Glomerular visceral epithelial cell (primary cell): ENCODE measurements around the gene COL23A1.

ENCODE experiments used
- DNase-seq: peaks from one replicate; pipeline ENCODE4 v3.0.0-alpha.2; 2016; ENCODE audit errors: extremely low spot score

The COL23A1 gene

DNA sequence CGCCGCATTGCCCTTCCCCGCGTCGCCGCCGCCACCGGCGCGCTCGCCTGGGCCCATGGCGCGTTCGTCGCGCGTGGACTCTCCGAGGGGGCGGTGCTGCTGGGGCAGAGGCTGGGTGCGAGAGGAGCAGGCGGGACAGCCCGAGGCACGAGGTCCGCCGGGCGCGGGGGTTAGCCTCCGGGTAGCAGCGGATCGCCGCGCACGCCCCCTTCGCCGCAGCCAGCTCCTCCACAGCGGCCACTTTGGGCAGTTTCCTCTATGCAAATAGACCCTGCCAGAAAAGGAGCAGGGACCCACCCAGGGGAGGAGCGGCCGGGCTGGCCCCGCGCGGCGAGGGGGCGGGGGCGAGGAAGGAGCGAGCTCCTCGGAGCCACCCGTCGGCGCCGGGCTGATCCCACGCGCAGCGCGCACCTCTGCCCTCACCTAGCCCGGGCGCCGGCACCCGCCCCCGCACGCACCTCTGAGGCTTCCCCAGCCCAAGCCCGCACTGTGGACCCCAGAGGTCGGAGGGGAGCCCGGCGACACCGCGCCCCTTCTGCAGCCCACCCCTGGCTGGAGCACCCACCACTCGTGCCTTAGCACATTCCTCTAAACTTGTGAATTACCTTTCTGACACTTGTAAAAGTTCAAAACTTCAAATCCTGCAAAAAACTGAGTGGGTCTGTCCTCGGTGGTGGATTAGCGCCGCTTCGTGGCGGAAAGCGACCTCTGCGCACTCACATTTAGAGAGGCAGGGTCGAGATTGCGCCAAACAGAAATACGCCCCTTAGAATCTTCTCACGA lies at the start of gene COL23A1:
COL23A1 (minus strand) TSS at position 253 of the 783 bp plus-strand sequence.
- DNase-seq: peak; percentile 25

DNA sequence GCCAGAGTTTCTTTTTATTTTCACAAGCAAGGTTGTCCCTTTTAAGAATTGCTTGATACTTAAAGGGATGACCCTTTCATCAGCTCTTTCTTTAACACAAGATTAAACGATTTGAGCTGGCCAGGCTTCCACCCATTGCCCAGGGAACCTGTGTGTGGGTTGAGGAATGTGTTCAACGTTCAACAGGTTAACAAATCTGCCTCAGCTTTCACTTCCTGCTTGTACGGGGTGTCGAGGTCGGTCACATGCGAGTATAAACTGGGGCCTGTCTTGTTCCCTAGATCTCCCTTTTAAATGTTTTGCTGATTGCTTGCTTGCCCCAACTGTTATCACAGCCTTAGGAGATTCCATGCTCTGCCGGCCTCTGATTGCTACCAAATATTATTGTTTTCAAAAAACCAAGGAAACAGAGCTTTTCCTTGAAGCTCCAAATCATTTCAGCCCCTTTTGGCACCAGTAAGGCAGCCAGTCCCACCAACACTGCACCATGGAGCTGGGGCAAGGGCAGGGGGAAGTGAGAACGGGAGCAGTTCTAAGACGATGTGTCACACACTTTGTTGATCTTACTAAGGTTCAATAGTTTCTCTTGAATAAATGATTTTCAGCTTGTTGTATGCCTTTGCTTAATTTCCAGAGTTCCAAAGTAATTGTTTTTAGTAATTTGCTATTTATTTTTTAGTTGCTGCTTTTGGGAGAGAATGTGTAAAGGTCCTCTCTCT lies 47.3 kb upstream of the COL23A1 start:
- DNase-seq: no peak

DNA sequence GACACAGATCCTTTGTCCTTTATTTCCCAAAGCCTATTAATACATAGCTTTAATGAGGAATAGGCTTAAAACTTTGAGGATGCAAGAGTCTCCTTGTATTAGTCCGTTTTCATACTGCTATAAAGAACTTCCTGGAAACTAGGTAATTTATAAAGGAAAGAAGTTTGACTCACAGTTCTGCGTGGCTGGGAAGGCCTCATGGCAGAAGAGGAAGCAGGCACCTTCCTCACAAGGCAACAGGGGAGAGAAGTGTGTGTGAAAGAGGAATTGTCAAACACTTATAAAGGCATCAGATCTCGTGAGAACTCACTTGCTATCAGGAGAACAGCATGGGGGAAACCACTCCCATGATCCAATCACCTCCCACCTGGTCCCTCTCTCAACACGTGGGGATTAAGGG lies 42.1 kb upstream of the COL23A1 start:
- no peak for DNase-seq

DNA sequence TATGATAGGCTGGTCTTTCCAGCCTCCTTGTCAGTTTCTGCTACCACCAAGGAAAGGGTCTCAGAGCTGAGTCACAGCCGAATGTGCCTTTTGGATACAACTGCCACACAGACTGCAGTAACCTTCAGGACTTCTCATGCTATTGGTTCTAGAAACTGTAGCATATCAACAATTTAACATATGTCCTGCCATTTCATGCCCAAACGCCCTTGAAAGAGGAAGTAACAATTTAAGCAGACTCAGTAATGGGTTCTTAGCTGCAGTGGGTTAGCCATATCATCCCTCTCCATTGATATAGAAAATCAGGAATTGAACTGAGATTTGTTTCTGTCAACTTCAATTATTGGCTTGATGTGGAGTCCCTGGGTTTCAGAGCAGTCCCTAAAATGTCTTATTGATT lies 40.8 kb upstream of the COL23A1 start:
- no peak for DNase-seq

DNA sequence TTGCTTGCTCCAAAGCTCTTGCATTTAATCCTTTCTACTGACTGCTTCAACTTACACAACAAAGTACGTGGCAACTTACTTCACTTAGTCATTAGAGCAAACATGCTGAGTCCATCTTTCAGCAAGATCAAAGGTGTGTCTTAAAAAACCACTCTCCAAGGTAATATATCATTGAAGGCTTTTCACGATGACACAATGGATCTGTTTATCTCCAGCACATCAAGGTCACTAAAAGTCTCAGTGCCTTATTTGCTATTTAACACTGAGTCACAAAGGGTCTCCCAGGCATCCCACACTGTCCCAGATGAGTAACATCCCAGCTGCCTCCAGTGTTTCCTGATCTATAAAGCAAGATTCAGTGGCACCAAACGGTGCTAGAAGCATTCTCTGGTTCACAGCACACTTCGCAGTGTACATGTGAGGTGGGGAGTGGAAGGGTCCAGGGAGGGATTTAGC lies 40.3 kb upstream of the COL23A1 start:
- DNase-seq: no peak

DNA sequence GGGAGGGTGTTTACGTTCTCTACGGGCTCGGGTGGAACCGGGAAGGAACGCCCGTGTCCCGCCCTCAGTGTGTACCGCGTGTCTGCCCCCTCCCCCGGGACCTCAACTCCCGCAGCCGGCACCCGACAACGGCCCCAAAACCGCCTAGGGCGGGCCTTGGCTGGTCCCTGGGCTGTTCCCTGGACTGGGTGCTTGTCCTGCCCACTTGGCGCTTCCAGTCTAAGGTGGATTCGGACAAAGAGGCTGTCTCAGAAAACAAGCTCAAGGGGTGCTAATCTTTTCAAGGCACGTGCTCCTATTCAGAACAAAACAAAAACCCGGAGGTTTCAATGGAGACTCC lies 37.0 kb upstream of the COL23A1 start:
- DNase-seq: no peak

DNA sequence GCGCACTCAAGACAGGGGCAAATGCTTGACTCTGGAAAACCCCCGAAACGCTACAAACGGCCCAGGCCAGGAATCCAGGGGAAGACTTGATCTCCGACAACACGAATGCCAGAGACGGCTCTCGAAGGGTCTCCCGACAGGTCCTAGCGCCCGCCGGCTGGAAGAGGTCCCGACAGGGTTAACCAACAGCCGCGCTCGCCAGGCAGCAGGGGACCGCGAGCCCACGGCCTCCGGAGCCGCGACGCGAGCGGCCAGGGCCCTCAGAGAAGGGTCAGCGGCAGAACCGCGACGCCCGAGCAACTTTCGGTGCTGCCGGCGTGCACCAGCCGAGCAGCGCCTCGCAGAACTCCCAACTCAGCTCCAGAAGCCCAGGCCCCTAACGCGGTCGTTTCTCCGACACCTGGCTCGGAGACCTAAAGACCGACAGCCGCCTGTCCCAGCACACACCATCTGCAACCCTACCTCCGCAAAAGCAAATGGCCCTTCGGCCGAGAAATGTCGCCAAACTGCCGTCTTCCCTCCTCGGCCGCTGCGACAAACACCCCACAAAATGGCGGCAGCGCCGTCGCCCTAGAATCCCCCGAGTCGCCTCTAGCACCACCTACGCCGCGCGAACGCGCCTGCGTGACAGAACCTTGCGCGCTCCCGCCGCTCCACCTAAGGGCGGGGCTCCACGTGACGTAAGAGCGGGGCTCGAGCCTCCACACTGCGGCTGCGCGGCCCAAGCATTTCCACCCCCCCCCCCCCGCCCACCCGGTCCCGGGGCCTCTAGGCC lies 36.5 kb upstream of the COL23A1 start, which contains the start of gene CLK4:
CLK4 (minus strand) TSS at position 567 of the 775 bp plus-strand sequence. CDS start 3,634 bp downstream, outside the sequence.
- DNase-seq: peak; percentile 94

DNA sequence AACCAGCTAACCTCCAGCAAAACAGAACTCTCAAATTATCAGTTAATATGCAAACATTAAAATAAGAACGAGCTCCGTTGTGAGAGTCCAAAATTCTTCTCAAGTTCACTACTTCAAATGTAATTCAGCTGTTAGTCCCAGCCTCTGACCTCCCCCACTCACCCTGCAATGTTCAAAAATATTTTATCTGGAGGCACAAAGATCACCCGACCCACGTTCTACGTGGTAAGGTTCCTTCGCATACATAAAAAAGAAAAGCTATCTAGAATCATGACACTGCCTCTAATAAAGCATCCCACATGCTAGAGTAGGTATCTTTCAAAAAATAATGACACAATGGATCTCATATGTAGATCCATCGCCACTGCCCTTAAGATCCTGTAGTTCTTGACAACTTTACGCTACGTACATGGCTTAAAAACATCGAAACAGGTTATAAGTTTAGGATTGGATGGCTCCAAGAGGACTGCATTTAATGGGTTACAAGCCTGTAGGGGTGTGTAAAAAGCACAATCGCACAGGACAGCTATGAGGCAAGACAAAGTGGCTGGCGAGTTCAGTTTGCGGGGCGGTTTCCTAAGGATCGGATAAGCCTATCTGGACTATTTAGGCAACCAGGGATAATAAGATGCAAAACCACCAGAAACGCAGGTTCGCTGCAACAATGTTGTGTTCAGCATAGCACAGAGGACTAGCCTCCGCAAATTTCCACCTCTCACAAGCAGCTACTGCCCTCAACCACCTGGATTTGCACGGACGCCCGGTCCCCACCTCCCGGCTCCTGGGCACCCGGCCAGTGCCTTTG lies 35.7 kb upstream of the COL23A1 start:
- peak; percentile 3 for DNase-seq

DNA sequence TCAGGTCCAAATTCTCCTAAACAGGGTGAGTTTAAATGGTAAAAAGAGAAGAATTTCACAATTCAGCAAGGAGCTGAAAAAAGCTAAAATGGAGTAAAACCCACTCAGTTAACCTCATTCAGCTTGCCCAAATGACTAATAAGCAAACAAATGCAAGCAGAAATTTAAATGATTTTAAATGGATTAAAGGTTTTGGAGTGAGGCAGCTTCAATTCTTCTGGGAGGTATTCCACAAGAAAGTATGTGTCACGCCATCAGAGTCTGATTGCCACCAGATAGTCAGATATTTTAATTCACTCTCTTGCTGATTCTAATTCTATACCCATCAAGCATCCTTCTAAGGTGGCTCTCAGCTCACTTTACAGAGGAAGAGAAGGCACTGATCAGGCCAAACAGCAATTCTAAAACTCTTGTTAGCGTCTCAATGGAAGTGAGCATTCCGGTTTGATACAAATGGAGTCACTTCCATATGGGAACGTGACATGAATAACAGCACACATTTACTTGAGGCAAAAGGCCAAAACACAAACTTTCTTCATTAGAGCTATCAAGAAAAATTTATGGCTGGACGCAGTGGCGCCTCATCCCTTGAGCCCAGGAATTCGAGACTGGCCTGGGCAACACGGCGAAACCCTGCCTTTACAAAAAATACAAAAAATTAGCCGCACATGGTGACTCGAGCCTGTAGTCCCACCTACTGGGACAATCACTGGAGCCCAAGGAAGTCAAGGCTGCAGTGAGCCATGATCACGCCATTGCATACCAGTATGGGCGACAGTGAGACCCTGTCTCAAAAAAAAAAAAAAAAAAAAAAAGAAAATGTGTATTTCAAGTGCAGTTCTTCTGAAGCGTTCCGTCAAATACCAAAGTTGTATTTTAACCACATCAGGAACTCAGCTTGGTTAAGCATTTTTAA lies 34.7 kb upstream of the COL23A1 start:
- peak; percentile 26 for DNase-seq

DNA sequence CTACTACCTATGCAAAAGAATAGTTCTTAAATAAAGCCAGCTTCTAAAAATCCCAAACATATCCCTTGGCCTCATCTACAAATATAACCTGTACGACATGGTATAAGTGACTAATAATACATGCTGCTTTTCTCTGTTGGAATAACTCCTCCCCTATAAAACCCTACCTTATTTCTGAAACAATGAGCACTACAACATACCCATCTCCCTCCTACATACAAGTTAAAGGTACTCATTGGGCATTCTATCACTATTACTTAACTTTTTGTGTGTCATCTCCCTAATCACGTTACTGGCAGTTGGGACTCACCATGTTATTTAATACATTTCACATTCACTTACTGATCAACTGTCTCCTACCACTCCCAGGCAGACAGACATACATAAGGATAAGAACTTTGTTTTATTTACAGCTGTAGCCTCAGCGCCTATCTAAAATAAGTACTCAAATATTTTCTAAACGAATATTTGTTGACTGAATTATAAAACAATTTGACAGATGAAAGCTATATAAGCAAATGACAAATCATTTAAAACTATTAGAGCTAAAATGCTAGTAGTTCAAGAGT lies 32.6 kb upstream of the COL23A1 start:
- no peak for DNase-seq

DNA sequence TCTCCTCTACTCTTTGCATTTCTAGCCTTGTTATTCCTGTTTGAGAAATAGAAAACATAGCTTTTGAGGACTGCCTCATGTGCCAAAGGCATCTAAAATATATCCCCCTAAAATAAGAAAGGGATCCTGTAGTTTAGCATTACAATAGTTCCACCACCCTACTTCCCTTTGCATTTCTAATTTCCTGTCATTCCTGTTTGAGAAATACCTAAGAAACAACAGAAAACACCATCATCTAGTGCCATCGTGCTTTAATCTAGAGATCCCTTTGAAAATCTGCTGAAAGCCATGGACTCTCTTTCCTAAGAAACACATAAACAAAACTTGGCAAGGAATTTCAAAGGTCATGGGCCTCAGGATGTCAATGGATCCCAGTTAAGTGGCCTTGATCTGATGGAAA lies 29.2 kb upstream of the COL23A1 start:
- no peak for DNase-seq

DNA sequence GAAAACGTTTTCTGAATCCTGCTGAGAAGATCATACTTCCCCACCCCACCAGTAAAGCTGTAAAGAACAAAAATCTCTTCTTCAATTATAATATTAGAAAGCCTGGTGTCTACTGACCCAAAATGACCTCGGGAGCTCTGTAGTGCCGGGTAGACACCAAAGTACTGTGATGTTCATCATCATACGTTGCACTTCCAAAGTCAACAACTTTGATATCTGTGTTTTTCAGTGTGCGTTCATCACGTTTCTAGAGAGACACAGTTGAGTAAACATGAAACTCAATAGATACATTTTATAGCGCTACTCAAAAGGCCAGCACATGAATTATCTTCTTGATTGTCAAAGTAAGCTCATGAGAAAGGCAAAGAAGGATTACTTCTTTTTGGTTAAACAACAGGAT lies 22.1 kb upstream of the COL23A1 start:
- DNase-seq: no peak

DNA sequence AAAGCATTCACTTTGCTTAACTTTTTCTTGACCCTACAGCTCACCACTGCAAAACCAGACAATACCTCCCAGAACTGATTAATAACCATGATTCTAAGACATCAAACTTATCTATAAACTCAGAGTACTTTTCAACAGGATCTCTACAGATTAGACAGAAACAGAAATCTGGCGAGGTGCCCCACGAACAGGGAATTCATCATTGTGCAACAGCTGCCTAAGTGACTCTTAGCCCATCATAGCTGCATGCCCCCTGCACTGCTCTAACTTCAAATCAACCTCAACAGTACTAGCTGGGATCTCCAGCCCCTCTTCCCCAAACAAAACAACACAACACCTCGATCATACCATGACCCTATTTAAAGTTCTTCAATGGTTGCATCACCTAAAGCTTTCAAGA lies 16.1 kb upstream of the COL23A1 start:
- no peak for DNase-seq

DNA sequence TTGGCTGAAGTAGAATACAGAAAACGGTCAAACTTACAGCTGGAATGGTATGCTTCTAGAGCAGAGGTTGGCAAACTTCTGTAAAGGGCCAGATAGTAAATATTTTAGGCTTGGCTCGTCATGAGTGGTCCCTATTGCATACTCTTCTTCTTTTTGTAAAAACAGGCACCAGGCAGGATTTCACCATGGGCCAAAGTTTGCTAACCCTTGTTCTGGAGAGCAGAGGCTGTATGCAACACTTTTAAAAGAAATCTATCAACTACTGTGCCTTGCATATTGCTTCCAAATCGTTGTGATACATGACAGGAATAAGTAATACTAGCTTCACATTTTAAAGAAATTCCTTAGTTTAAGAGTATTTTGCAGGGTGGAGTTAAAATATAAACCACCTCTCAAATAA lies 15.6 kb upstream of the COL23A1 start:
- DNase-seq: no peak

DNA sequence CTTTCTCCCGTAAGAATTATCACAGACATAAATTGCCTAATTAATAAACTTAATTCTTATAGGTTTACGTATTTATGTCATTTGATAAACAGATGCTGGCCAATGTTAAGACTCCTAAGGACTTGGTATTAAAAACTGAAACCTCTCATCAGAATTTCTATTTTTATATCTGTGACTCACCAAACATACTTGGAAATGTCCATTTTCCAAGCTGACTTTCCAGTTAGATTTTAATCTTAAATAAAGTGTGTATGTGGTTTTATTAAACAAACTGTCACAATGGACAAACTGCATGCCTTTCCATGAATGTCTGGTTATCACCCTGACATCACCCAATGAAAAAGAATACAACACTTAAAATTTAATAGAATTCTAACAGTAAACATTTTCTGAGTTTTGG lies 12.6 kb upstream of the COL23A1 start:
- no peak for DNase-seq

DNA sequence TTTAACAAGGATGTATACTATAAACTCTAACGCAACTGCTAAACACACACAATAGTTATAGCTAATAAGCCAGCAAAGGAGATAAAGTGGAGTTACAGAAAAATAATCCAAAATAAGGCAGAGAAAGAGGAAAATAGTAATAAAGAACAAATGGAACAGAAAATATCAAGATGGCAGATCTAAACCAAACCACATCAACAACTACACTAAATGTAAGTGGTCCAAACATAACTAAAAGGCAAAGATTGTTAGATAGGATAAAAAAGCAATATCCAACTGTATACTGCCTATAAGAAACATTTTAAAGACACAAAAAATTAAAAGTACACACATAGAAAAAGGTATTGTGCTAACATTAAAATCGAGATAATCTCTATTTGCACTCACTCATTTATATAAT lies 5.6 kb upstream of the COL23A1 start:
- no peak for DNase-seq

DNA sequence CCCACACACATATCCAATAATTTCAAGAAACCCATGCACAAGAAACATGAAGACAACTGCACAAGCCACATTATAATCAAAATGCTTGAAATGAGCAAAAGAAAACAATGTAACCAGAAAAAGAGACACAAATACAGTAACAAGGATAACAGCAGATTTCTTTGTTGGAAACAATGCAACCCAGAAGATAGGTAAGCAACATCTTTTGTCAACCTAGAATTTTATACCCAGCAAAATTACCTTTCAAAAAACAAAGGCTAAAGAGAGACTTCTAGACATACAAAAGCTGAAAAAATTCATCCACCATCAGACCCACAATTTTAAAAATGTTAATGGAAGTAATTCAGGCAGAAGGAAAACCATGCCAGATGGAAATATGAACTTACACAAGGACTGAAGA lies 5.0 kb upstream of the COL23A1 start:
- DNase-seq: no peak

DNA sequence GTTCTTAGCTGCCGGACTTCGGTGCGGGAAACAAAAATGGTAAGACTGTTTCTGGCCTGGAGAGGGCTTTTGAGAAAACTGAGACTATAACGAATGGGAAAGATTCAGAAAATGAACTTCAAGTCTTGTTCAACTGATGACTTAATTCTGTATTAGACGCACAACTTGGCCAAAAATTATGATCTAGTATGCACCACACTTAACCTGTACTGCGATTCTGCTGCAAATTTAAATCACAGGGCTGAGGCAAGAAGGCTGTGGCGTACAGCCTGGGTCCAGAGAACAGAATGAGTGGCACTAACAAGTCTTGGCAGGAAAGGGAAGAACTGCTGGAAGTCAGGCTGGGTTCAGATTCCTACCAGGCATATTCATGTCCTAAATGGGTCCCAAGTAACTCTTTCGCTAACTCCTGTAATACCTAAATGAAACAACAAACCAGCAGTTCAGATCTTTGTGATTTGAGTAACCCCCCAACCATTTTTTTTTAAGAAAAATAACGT lies 781 bp upstream of the COL23A1 start:
- DNase-seq: no peak

DNA sequence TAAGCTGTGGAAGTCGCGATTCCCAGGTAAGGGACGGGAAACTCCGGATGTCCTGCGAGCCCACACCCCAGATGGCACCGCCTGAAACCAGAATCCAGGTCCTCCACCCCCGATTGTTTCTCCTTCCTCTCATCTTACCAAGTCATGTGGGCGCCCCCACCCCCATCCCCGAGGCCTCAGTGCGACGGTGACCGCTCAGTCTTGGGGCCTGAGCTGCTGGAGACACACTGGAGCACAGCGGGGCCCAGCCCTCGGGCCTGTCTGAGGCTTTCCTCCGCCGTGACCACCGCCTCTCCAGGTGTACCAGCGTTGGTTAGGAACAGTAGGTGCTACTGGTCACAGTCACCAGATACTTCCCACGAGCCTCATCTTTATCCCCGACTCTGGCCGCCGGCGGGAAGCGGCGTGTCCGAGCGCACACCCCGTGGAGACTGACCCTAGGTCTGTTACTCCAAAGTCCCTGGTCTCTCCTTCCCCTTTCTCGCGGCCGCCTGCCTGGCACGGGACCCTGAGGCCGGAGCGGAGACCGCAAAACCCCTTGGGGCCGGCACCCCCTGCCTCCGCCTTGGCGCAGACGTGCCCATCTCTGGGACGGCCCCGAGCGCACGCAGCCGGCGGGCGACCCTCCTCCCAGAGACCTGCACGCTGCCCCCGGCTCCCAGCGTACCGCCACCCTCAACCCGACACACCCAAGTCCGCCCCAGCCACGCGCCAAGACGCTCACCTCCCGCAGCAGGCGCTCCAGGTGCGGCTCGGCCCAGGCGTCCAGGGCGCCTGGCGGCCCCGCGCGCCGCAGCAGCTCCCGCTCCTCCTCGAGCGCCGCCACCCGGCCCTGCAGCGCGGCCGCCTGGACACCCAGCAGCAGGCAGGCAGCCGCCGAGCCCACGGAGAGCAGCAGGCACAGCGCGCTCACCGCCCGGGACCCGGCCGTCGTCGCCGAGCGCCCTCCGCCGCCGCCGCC lies 733 bp downstream of the COL23A1 start:
- DNase-seq: peak; percentile 4
